ENCODE measurements around the gene PHGDH.

The PHGDH gene

GRCh38 chr1:119771016-119771415, 59.3 kb downstream of the PHGDH start:
- Histone ChIP-seq H3K4me3 (ENCODE audit: low read depth, low read length, poor library complexity, severe bottlenecking) (no peak overlapping the region), H3K79me2 (ENCODE audit: insufficient read depth, low read length) (no peaks in the 10 kb centered on the region)

GRCh38 chr1:119771770-119772169, 60.0 kb downstream of the PHGDH start:
- TF ChIP-seq EZH2 (IDR thresholded peaks at IDR 0.05; ENCODE audit: borderline replicate concordance, low read length) (no peak), CTCF (IDR thresholded peaks at IDR 0.05; ENCODE audit: low read length) (no peak)
- 0 out of 2 replicates have a peak, but pooled peaks cover 5% of the 10 kb centered on the region for H3K27me3 ChIP-seq (ENCODE audit: insufficient read depth, low read length)
- no peaks in the 10 kb centered on the region for H3K9me2 ChIP-seq (ENCODE audit: low read depth, low read length)
- no peaks in the 10 kb centered on the region for H3K4me1 ChIP-seq (ENCODE audit: insufficient read depth, low read length, severe bottlenecking)
- H3K9ac ChIP-seq (ENCODE audit: low read length) = no peak overlapping the region
- H3K36me3 ChIP-seq (ENCODE audit: insufficient read depth, low read length) = no peaks in the 10 kb centered on the region
- no peak overlapping the region for H3K27ac ChIP-seq (ENCODE audit: low read depth, low read length, poor library complexity, severe bottlenecking)
- H4K20me1 ChIP-seq (ENCODE audit: insufficient read depth, low read length) = no peaks in the 10 kb centered on the region
- H3K4me3 ChIP-seq (ENCODE audit: low read depth, low read length, poor library complexity, severe bottlenecking) = no peak overlapping the region
- H3K4me2 ChIP-seq (ENCODE audit: low read length) = no peak overlapping the region
- H2AFZ ChIP-seq (ENCODE audit: low read length) = no peak overlapping the region
- no peaks in the 10 kb centered on the region for H3F3A ChIP-seq (ENCODE audit: insufficient read depth, low read length)
- H3K9me3 ChIP-seq (ENCODE audit: low read length) = no peaks in the 10 kb centered on the region
- H3K79me2 ChIP-seq (ENCODE audit: insufficient read depth, low read length) = no peaks in the 10 kb centered on the region

More at GRCh38 chr1:119771016-119771415, 59.3 kb downstream of the PHGDH start:
- no peaks in the 10 kb centered on the region for H3K9me2 ChIP-seq (ENCODE audit: low read depth, low read length)
- no peaks in the 10 kb centered on the region for H3K9me3 ChIP-seq (ENCODE audit: low read length)
- H3K27me3 ChIP-seq (ENCODE audit: insufficient read depth, low read length) = 0 out of 2 replicates have a peak, but pooled peaks cover 5% of the 10 kb centered on the region
- H4K20me1 ChIP-seq (ENCODE audit: insufficient read depth, low read length) = no peaks in the 10 kb centered on the region
- H3K9ac ChIP-seq (ENCODE audit: low read length) = no peak overlapping the region
- H2AFZ ChIP-seq (ENCODE audit: low read length) = no peak overlapping the region
- H3K4me2 ChIP-seq (ENCODE audit: low read length) = no peak overlapping the region
- TF ChIP-seq EZH2 (IDR thresholded peaks at IDR 0.05; ENCODE audit: borderline replicate concordance, low read length) (no peak), CTCF (IDR thresholded peaks at IDR 0.05; ENCODE audit: low read length) (no peak)
- no peaks in the 10 kb centered on the region for H3F3A ChIP-seq (ENCODE audit: insufficient read depth, low read length)
- H3K4me1 ChIP-seq (ENCODE audit: insufficient read depth, low read length, severe bottlenecking) = no peaks in the 10 kb centered on the region
- H3K36me3 ChIP-seq (ENCODE audit: insufficient read depth, low read length) = no peaks in the 10 kb centered on the region
- no peak overlapping the region for H3K27ac ChIP-seq (ENCODE audit: low read depth, low read length, poor library complexity, severe bottlenecking)

- Histone ChIP-seq H3K9me3 (ENCODE audit: low read length) (no peaks in the 10 kb centered on the region), H3K27ac (ENCODE audit: low read depth, low read length, poor library complexity, severe bottlenecking) (no peak overlapping the region), H3K4me1 (ENCODE audit: insufficient read depth, low read length, severe bottlenecking) (no peaks in the 10 kb centered on the region), H3K27me3 (ENCODE audit: insufficient read depth, low read length) (0 out of 2 replicates have a peak, but pooled peaks cover 5% of the 10 kb centered on the region), H3K4me3 (ENCODE audit: low read depth, low read length, poor library complexity, severe bottlenecking) (no peak overlapping the region), H3F3A (ENCODE audit: insufficient read depth, low read length) (no peaks in the 10 kb centered on the region), H2AFZ (ENCODE audit: low read length) (no peak overlapping the region), H3K9me2 (ENCODE audit: low read depth, low read length) (no peaks in the 10 kb centered on the region), H3K9ac (ENCODE audit: low read length) (no peak overlapping the region), H4K20me1 (ENCODE audit: insufficient read depth, low read length) (no peaks in the 10 kb centered on the region), H3K36me3 (ENCODE audit: insufficient read depth, low read length) (no peaks in the 10 kb centered on the region), H3K4me2 (ENCODE audit: low read length) (no peak overlapping the region), H3K79me2 (ENCODE audit: insufficient read depth, low read length) (no peaks in the 10 kb centered on the region)
- TF ChIP-seq CTCF (IDR thresholded peaks at IDR 0.05; ENCODE audit: low read length) = no peak
- no peak for TF ChIP-seq EZH2 (IDR thresholded peaks at IDR 0.05; ENCODE audit: borderline replicate concordance, low read length)
Measured at GRCh38 chr1:119772298-119772697, 60.6 kb downstream of the PHGDH start.

Measured in OCI-LY1 (cell line).